T-cell (primary cell): ENCODE results near the gene TEN1. TPM values are rescaled to one million over a fixed set of nuclear protein-coding genes. Genes with fewer than 3 reads are reported as not detected.
"Not testable (repeated sequence)": the region's sequence is repeated elsewhere in the genome, so short reads cannot be mapped to it uniquely, and the experiment has no call there.

Experiments used
- ATAC-seq, 4 experiments: fragments of 200-7000 bp in 3 of 4; fragments of 150-1000 bp in 1 of 4; cut with Tn5 transposase; replicated peaks in 1 of 4; 1 replicate in 3 of 4; 2 replicates in 1 of 4; pipeline ENCODE4 v1.10.0; 2021; ENCODE audit warnings: moderate library complexity in 3 of 4, mild to moderate bottlenecking in 2 of 4, moderate number of reproducible peaks in 1 of 4
- CTCF ChIA-PET, 2 donors: fragments of 300-600 bp; sonication (Branson Sonifier 250); formaldehyde crosslinking; loops; one replicate each; lab custom pipeline; 2022; ENCODE audit warnings: antibody characterized with exemption in 2 of 2; lab: Charles Lee
- POLR2A ChIA-PET, 2 donors: fragments of 300-600 bp; sonication (Branson Sonifier 250); formaldehyde crosslinking; loops; one replicate each; lab custom pipeline; 2022; ENCODE audit warnings: antibody characterized with exemption in 2 of 2; lab: Charles Lee
- DNase-seq, 35 experiments: peaks; one replicate each; pipeline versions ENCODE4 v3.0.0 to v3.0.0-alpha.2; 2013 to 2023
- H3K27ac ChIP-seq: one replicate; pipeline ENCODE4 v1.5.1; 2013; ENCODE audit warnings: low read length
- H3K27me3 ChIP-seq, 2 experiments: replicated peaks in 1 of 2; 1 replicate in 1 of 2; 2 replicates in 1 of 2; pipeline versions ENCODE4 v1.6.1 to v1.7.0; 2013; ENCODE audit warnings: low read length in 1 of 2, mixed read lengths in 1 of 2; ENCODE audit not compliant: control insufficient read depth in 2 of 2, insufficient read depth in 2 of 2; ENCODE audit errors: extremely low read depth in 1 of 2
- H3K36me3 ChIP-seq, 2 donors: 1 replicate in 1 of 2; 2 replicates in 1 of 2; pipeline versions ENCODE4 v1.6.1 to v1.7.0; 2013; ENCODE audit warnings: low read length in 1 of 2; ENCODE audit not compliant: control insufficient read depth in 2 of 2, insufficient read depth in 1 of 2; ENCODE audit errors: extremely low read depth in 1 of 2
- H3K4me1 ChIP-seq, 2 experiments: 1 replicate in 1 of 2; 2 replicates in 1 of 2; pipeline versions ENCODE4 v1.6.1 to v1.7.0; 2013; ENCODE audit warnings: low read length in 2 of 2, mixed read lengths in 1 of 2; ENCODE audit not compliant: insufficient read depth in 2 of 2, control insufficient read depth in 1 of 2; ENCODE audit errors: extremely low read depth in 1 of 2
- H3K4me3 ChIP-seq, 2 donors: 1 replicate in 1 of 2; 2 replicates in 1 of 2; pipeline versions ENCODE4 v1.5.1 to v1.7.0; 2013; ENCODE audit warnings: mild to moderate bottlenecking in 2 of 2, low read length in 1 of 2, moderate library complexity in 1 of 2; ENCODE audit not compliant: control insufficient read depth in 1 of 2; ENCODE audit errors: extremely low read depth in 1 of 2
- H3K9me3 ChIP-seq: 2 replicates; pipeline ENCODE4 v1.7.0; 2013
- H3K27ac Mint-ChIP-seq, 2 donors: one replicate each; pipeline ENCODE4 v1.8.0; 2020 to 2021; ENCODE audit warnings: mild to moderate bottlenecking in 2 of 2, mixed read lengths in 2 of 2
- H3K27me3 Mint-ChIP-seq, 2 donors: one replicate each; pipeline ENCODE4 v1.8.0; 2021 to 2022; ENCODE audit warnings: mixed read lengths in 2 of 2
- H3K36me3 Mint-ChIP-seq: one replicate; pipeline ENCODE4 v1.8.0; 2021; ENCODE audit warnings: mixed read lengths
- H3K4me1 Mint-ChIP-seq, 3 donors: one replicate each; pipeline ENCODE4 v1.8.0; 2020 to 2022; ENCODE audit warnings: mixed read lengths in 3 of 3, mild to moderate bottlenecking in 1 of 3
- H3K4me3 Mint-ChIP-seq, 3 donors: one replicate each; pipeline ENCODE4 v1.8.0; 2020 to 2022; ENCODE audit warnings: mild to moderate bottlenecking in 3 of 3, mixed read lengths in 3 of 3, moderate library complexity in 3 of 3
- H3K9me3 Mint-ChIP-seq, 3 donors: one replicate each; pipeline ENCODE4 v1.8.0; 2020 to 2022; ENCODE audit warnings: mixed read lengths in 3 of 3
- WGBS: methylation state at CpG from one replicate; pipeline ENCODE4 v1.1.5; 2013; ENCODE audit warnings: missing lambda C conversion rate; ENCODE audit not compliant: insufficient coverage; 5-methylcytosine and 5-hydroxymethylcytosine counted together
- total RNA-seq, 35 experiments: library from RNA in 6 of 35; stranded (reverse) in 6 of 35; fragments of 120-200 nt in 1 of 35; gene quantifications; one replicate each; pipeline versions ENCODE4 v1.2.1 to v1.2.4 and lab custom pipeline; 2013 to 2026

TEN1 gene
- total RNA-seq, 5 donors from 2014 or later (not counting 1 experiment from before 2014, with no cell fraction given), result 12.8 to 15.3 (median 14.3) TPM

GRCh38 chr17:76044475-76045007 is 65.5 kb downstream of the TEN1 start:
- H3K27ac Mint-ChIP-seq, H3K9me3 ChIP-seq, H3K27me3 ChIP-seq, H3K9me3 Mint-ChIP-seq, H3K4me3 Mint-ChIP-seq, H3K4me3 ChIP-seq, ATAC-seq, H3K4me1 ChIP-seq, CTCF ChIA-PET, H3K27ac ChIP-seq, DNase-seq, H3K27me3 Mint-ChIP-seq, POLR2A ChIA-PET: not testable (repeated sequence)
- WGBS, result 100% methylated on average over 8 of the region's 11 CpGs
- Mint-ChIP-seq H3K36me3 (peaks cover 64% of the 10 kb centered on the region), H3K4me1 (peaks cover 10 to 15% (median 11%) of the 10 kb centered on the region in 3 donors)
- peaks cover 45 to 92% of the 10 kb centered on the region in 2 donors for H3K36me3 ChIP-seq

GRCh38 chr17:76046064-76046463 is 67.0 kb downstream of the TEN1 start:
- Mint-ChIP-seq H3K36me3 (peaks cover 66% of the 10 kb centered on the region), H3K27ac (no peak overlapping the region), H3K9me3 (no peaks in the 10 kb centered on the region), H3K4me3 (no peak overlapping the region), H3K27me3 (no peaks in the 10 kb centered on the region), H3K4me1 (peaks cover 11 to 23% (median 23%) of the 10 kb centered on the region in 3 donors)
- Histone ChIP-seq H3K27ac (no peak overlapping the region), H3K27me3 (no peaks in the 10 kb centered on the region), H3K9me3 (no peaks in the 10 kb centered on the region), H3K4me1 (peaks cover 0 to 2% of the 10 kb centered on the region in 2 experiments), H3K4me3 (no peak overlapping the region), H3K36me3 (peaks cover 39 to 92% of the 10 kb centered on the region in 2 donors)
- 94% methylated on average over 6 of the region's 8 CpGs for WGBS
- no peak for DNase-seq
- ChIA-PET POLR2A (interaction anchor here (0.6 kb wide), 2 partner anchors 25 to 62 kb away, joined by 4 to 5 read pairs; no protein-coding TSS in a partner anchor), CTCF (interaction anchor here (0.6 to 0.7 kb wide), 2 partner anchors 93 to 166 kb away, joined by 3 read pairs; no protein-coding TSS in a partner anchor)
- no peak for ATAC-seq

- H3K4me3 ChIP-seq, result no peak overlapping the region
- Mint-ChIP-seq H3K9me3 (no peaks in the 10 kb centered on the region), H3K27me3 (no peaks in the 10 kb centered on the region), H3K4me1 (peaks cover 11 to 25% (median 23%) of the 10 kb centered on the region in 3 donors), H3K36me3 (peaks cover 62% of the 10 kb centered on the region), H3K27ac (peak overlapping the region in 1 of 2 donors; percentile 59), H3K4me3 (no peak overlapping the region)
- H3K27ac ChIP-seq, result no peak overlapping the region
- 95% methylated on average over 8 of the region's 9 CpGs for WGBS
- H3K36me3 ChIP-seq, result peaks cover 37 to 91% of the 10 kb centered on the region in 2 donors
- ChIA-PET CTCF (no interaction called here), POLR2A (no interaction called here)
- no peaks in the 10 kb centered on the region for H3K27me3 ChIP-seq
- DNase-seq (no peak), ATAC-seq (no peak)
- H3K4me1 ChIP-seq, result peaks cover 0 to 2% of the 10 kb centered on the region in 2 experiments
- H3K9me3 ChIP-seq, result no peaks in the 10 kb centered on the region
Observed at GRCh38 chr17:76048025-76048605, 69.1 kb downstream of the TEN1 start.

GRCh38 chr17:76048711-76049110 is 69.7 kb downstream of the TEN1 start:
- peak in 2 of 4 experiments; percentile 27 to 61 for ATAC-seq
- Histone ChIP-seq H3K27me3 (no peaks in the 10 kb centered on the region), H3K4me1 (peaks cover 0 to 2% of the 10 kb centered on the region in 2 experiments), H3K9me3 (no peaks in the 10 kb centered on the region), H3K36me3 (peaks cover 31 to 91% of the 10 kb centered on the region in 2 donors), H3K27ac (peak overlapping the region; percentile 26), H3K4me3 (no peak overlapping the region)
- WGBS, result 75% methylated on average over 2 of the region's 9 CpGs
- peak overlapping the region; percentile 57 to 59 for H3K27ac Mint-ChIP-seq
- H3K27me3 Mint-ChIP-seq, result no peaks in the 10 kb centered on the region
- no peak overlapping the region for H3K4me3 Mint-ChIP-seq
- H3K36me3 Mint-ChIP-seq, result peaks cover 59% of the 10 kb centered on the region
- peaks cover 11 to 25% (median 23%) of the 10 kb centered on the region in 3 donors for H3K4me1 Mint-ChIP-seq
- ChIA-PET POLR2A (no interaction called here), CTCF (interaction anchor here in 1 of 2 donors (0.6 to 1.2 kb wide), 2 partner anchors 29 to 31 kb away, joined by 3 to 5 read pairs; no protein-coding TSS in a partner anchor)
- DNase-seq, result peak in 1 of 35 experiments; percentile 42
- H3K9me3 Mint-ChIP-seq, result no peaks in the 10 kb centered on the region

GRCh38 chr17:76049239-76049638 is 70.2 kb downstream of the TEN1 start:
- CTCF ChIA-PET, result interaction anchor here in 1 of 2 donors (0.6 to 1.2 kb wide), 3 partner anchors 29 to 662 kb away, joined by 3 to 5 read pairs (median 3); no protein-coding TSS in a partner anchor
- H3K27me3 ChIP-seq, result no peaks in the 10 kb centered on the region
- no peak overlapping the region for H3K27ac ChIP-seq
- no peaks in the 10 kb centered on the region for H3K27me3 Mint-ChIP-seq
- H3K36me3 ChIP-seq, result peaks cover 26 to 91% of the 10 kb centered on the region in 2 donors
- WGBS, result 94% methylated on average over 2 of the region's 3 CpGs
- no peaks in the 10 kb centered on the region for H3K9me3 ChIP-seq
- peak overlapping the region; percentile 11 to 57 for H3K27ac Mint-ChIP-seq
- H3K9me3 Mint-ChIP-seq, result no peaks in the 10 kb centered on the region
- peaks cover 59% of the 10 kb centered on the region for H3K36me3 Mint-ChIP-seq
- H3K4me3 ChIP-seq, result no peak overlapping the region
- no peak overlapping the region for H3K4me3 Mint-ChIP-seq
- ATAC-seq (no peak), DNase-seq (no peak)
- H3K4me1 Mint-ChIP-seq, result peaks cover 11 to 25% (median 23%) of the 10 kb centered on the region in 3 donors
- POLR2A ChIA-PET, result no interaction called here
- peaks cover 0 to 2% of the 10 kb centered on the region in 2 experiments for H3K4me1 ChIP-seq

GRCh38 chr17:76049836-76050537 is 70.9 kb downstream of the TEN1 start:
- no peaks in the 10 kb centered on the region for H3K9me3 Mint-ChIP-seq

More at GRCh38 chr17:76049836-76050537, 70.9 kb downstream of the TEN1 start:
- Histone ChIP-seq H3K9me3 (no peaks in the 10 kb centered on the region), H3K27ac (no peak overlapping the region), H3K4me1 (peaks cover 0 to 2% of the 10 kb centered on the region in 2 experiments), H3K27me3 (no peaks in the 10 kb centered on the region), H3K4me3 (no peak overlapping the region), H3K36me3 (peaks cover 21 to 87% of the 10 kb centered on the region in 2 donors)
- no peak overlapping the region for H3K4me3 Mint-ChIP-seq
- ChIA-PET CTCF (interaction anchor here in 1 of 2 donors (0.6 to 1.2 kb wide), 2 partner anchors 30 to 663 kb away, joined by 3 read pairs; no protein-coding TSS in a partner anchor), POLR2A (interaction anchor here in 1 of 2 donors (0.6 kb wide), 1 partner anchor 149 kb away, joined by 12 read pairs; no protein-coding TSS in a partner anchor)
- DNase-seq (no peak), ATAC-seq (no peak)
- H3K4me1 Mint-ChIP-seq, result peaks cover 11 to 25% (median 23%) of the 10 kb centered on the region in 3 donors
- H3K36me3 Mint-ChIP-seq, result peaks cover 53% of the 10 kb centered on the region
- H3K27ac Mint-ChIP-seq, result peak overlapping the region in 1 of 2 donors; percentile 49
- 99% methylated on average over 15 of the region's 15 CpGs for WGBS
- no peaks in the 10 kb centered on the region for H3K27me3 Mint-ChIP-seq
